HG02840 (cell line): ENCODE results near the gene DCDC2C.

Experiments used
- ATAC-seq: cut with Tn5 transposase; IDR thresholded peaks from one replicate; pipeline ENCODE4 v1.9.1; 2021; ENCODE audit warnings: mild to moderate bottlenecking, moderate library complexity, moderate number of reproducible peaks; ENCODE audit not compliant: unreplicated experiment, low FRiP score

Gene DCDC2C

GRCh38 chr2:3741867-3742602 lies 38.7 kb downstream of the DCDC2C start:
- no peak for ATAC-seq

GRCh38 chr2:3742743-3743508 lies 39.6 kb downstream of the DCDC2C start:
- ATAC-seq, result no peak

GRCh38 chr2:3743951-3744555 lies 40.7 kb downstream of the DCDC2C start:
- ATAC-seq, result no peak

GRCh38 chr2:3745920-3746319 lies 42.5 kb downstream of the DCDC2C start:
- no peak for ATAC-seq

GRCh38 chr2:3747032-3747654 lies 43.8 kb downstream of the DCDC2C start:
- ATAC-seq, result no peak

- ATAC-seq, result no peak
These were observed 44.5 kb downstream of the DCDC2C start for GRCh38 chr2:3747826-3748225.

DNA sequence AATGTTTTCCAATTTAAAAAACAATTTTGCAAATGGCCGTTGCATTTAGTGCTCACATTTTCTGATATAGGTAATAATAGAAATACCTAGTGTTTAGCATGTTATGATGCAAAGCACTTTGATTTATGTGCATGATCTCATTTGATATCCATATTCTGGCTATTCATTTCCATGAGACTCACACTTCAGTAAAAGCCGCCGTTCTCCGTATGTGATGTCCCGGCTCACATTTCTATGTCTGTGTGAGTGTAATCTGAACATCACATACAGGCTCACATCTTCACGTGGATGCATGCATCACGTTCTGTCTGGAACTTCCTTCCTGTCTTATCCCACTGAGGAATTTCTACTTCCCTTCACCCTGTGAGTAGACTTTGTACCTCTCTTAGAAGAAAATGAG lies 45.8 kb downstream of the DCDC2C start:
- no peak for ATAC-seq

- no peak for ATAC-seq
These were observed 47.9 kb downstream of the DCDC2C start for GRCh38 chr2:3751251-3751650.

GRCh38 chr2:3751806-3752205 lies 48.4 kb downstream of the DCDC2C start:
- no peak for ATAC-seq

- no peak for ATAC-seq
These were observed 49.0 kb downstream of the DCDC2C start for GRCh38 chr2:3752376-3752775.

DNA sequence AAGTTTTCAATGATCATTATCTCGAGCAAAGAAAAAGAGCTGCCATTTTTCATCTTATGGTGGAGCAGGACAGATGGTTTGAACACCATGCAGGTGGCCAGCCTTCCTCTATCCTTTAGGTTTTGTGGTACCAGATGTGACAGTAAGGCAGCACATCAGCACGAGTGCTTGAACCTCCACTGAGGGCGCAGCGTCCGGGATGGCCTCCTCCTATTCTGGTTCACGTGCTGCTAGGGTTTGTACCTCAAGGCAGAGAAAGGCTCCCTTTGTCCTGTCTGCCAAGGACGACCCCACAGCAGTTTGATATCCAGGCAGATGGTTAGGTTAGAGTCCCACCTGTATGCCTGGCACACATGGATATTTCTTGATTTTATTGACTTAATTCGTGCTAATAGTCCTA lies 50.2 kb downstream of the DCDC2C start:
- ATAC-seq, result no peak

- ATAC-seq, result no peak
These were observed 50.9 kb downstream of the DCDC2C start for GRCh38 chr2:3754280-3754679.

DNA sequence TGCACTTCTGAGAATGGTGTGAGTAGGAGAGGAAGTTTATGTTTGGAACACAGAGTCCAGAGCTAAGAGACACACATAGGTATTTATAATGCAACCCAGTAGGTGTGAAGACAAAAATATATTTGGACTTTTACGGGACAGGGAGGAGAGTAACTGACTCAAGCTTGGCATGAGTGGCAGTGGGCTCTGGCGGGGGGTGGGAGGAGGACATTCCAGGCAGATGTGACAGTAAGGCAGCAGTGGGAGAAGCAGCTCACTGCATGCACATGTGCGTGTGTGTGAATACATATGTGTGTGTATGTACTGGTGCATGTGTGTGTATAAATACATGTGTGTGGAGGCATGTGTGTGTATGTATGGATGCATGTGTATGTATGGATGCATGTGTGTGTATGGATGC lies 51.4 kb downstream of the DCDC2C start:
- ATAC-seq, result no peak

- ATAC-seq, result no peak
These were observed 51.9 kb downstream of the DCDC2C start for GRCh38 chr2:3755277-3755676.

DNA sequence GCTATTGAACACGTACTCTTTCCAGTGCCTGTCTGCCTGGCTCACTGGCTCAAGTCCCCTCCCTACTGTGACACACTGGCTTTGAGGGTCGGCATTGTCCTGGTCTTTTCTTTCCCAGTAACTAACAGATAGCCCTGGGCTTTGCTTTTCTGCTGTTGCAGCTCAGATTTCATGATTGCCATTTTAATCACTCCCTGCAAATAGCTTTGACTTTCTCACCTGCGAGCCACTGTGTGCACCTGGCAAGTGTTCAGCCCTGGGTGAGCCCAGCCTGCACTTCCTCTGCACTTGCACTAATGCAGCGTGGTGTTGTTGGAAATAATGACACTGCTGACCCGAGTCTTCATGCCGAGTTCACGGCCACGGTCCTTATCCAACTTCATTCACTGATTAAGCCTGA lies 52.9 kb downstream of the DCDC2C start:
- ATAC-seq, result no peak

GRCh38 chr2:3758906-3759305 lies 55.5 kb downstream of the DCDC2C start:
- ATAC-seq, result no peak

GRCh38 chr2:3759331-3759730 lies 56.0 kb downstream of the DCDC2C start:
- ATAC-seq, result no peak

GRCh38 chr2:3759761-3760160 lies 56.4 kb downstream of the DCDC2C start:
- ATAC-seq, result no peak

- ATAC-seq, result no peak
These were observed 57.9 kb downstream of the DCDC2C start for GRCh38 chr2:3761272-3761671.

DNA sequence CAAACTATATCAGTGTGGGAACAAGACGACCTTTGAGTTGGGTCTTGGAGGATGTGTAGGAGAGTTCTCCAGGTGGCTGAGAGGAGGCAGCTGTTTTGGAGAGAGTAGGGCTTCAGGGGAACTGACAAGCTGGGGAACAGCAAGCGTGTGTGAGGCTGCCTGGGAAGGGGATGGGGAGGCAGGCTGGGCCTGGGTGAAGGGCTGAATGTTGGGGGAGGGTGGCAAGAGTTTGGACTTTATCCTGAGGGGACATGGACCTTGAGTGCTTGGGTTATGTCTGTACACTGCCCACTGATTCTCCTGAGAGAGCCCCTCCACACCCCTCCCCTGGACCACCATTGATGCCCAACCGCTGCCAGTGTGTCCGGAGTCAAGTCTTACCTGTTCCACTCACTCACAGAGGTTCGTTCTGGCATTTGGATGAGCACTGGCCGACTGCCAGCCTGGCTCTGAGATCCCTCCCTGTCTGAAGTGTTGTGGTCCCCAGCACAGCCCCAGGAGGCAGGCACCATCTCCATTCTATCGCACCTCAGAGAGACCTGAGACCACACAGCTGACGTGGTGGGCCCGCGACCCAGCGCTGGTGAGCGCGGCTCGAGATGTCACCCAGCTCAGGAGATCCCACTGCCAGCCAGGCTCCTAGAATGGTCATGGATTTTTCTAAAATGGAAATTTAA lies 59.5 kb downstream of the DCDC2C start:
- no peak for ATAC-seq

- no peak for ATAC-seq
These were observed 63.4 kb downstream of the DCDC2C start for GRCh38 chr2:3766824-3767223.
